Caco-2 (cell line): ENCODE data around the gene GSTA1. TPM values are rescaled to one million over a fixed set of nuclear protein-coding genes. Genes with fewer than 3 reads are reported as not detected.
A peak's percentile ranks its signal among the peaks of the same experiment; 100 is the strongest.

ENCODE experiments used
- BruUV-seq: library from RNA; stranded (reverse); fragments of 400-500 nt; replicated peaks from 2 replicates; lab custom pipeline; 2021; lab: Mats Ljungman, UMichigan
- CTCF ChIA-PET: fragments of 300-600 bp; sonication (Branson Sonifier 250); formaldehyde crosslinking; loops from one replicate; lab custom pipeline; 2022; ENCODE audit warnings: antibody characterized with exemption; lab: Charles Lee
- POLR2A ChIA-PET: fragments of 300-600 bp; sonication (Branson Sonifier 250); formaldehyde crosslinking; loops from one replicate; lab custom pipeline; 2022; ENCODE audit warnings: antibody characterized with exemption; lab: Charles Lee
- DNase-seq, 2 experiments: peaks; one replicate each; pipeline versions ENCODE4 v3.0.0 to v3.0.0-alpha.2; 2020 to 2022
- H3K27me3 ChIP-seq: replicated peaks from 2 replicates; pipeline ENCODE4 v1.6.0; 2011; ENCODE audit warnings: low read length; ENCODE audit not compliant: control insufficient read depth, insufficient read depth
- H3K36me3 ChIP-seq: 2 replicates; pipeline ENCODE4 v1.5.1; 2011; ENCODE audit warnings: low read length; ENCODE audit not compliant: control insufficient read depth, insufficient read depth
- H3K4me1 ChIP-seq: fragments of 250-450 bp; sonication (Bioruptor Pico); 2 replicates; pipeline ENCODE4 v1.5.1; 2020; ENCODE audit warnings: mild to moderate bottlenecking
- H3K4me3 ChIP-seq: 2 replicates; pipeline ENCODE4 v1.5.1; 2011; ENCODE audit warnings: low read depth, mild to moderate bottlenecking, control low read depth, low read length
- H3K9me3 ChIP-seq: fragments of 250-450 bp; sonication (Bioruptor Pico); 2 replicates; pipeline ENCODE4 v1.5.1; 2020; ENCODE audit warnings: mild to moderate bottlenecking, moderate library complexity
- H3K27ac Mint-ChIP-seq: one replicate; pipeline ENCODE4 v1.8.0; 2022; ENCODE audit warnings: mixed read lengths; ENCODE audit not compliant: unreplicated experiment
- H3K27me3 Mint-ChIP-seq: one replicate; pipeline ENCODE4 v1.8.0; 2022; ENCODE audit warnings: mixed read lengths; ENCODE audit not compliant: insufficient read depth, unreplicated experiment
- H3K36me3 Mint-ChIP-seq: one replicate; pipeline ENCODE4 v1.8.0; 2022; ENCODE audit warnings: mild to moderate bottlenecking, mixed read lengths; ENCODE audit not compliant: insufficient read depth, unreplicated experiment
- H3K4me1 Mint-ChIP-seq: one replicate; pipeline ENCODE4 v1.8.0; 2022; ENCODE audit warnings: low read depth, mixed read lengths; ENCODE audit not compliant: unreplicated experiment
- H3K4me3 Mint-ChIP-seq: one replicate; pipeline ENCODE4 v1.8.0; 2022; ENCODE audit warnings: mild to moderate bottlenecking, moderate library complexity, mixed read lengths; ENCODE audit not compliant: unreplicated experiment
- H3K9me3 Mint-ChIP-seq: one replicate; pipeline ENCODE4 v1.8.0; 2022; ENCODE audit warnings: mixed read lengths; ENCODE audit not compliant: unreplicated experiment
- intact Hi-C: fragments of 100-400 bp; cut with micrococcal nuclease; formaldehyde crosslinking; loops from one replicate; pipeline ENCODE4 v1.10.0; 2022; ENCODE audit not compliant: unreplicated experiment
- total RNA-seq: library from RNA; stranded (reverse); gene quantifications from 2 replicates; pipeline ENCODE4 v1.2.3, GENCODE V29; 2022
- TF ChIP-seq, protein P1 (sequence below), 2 experiments: fragments of 200-600 bp in 1 of 2; IDR thresholded peaks; 1 replicate in 1 of 2; 2 replicates in 1 of 2; pipeline versions ENCODE4 v1.5.1 to v1.8.0; 2011 to 2022; ENCODE audit warnings: antibody characterized with exemption in 1 of 2, control low read depth in 1 of 2, inconsistent platforms in 1 of 2, low read depth in 1 of 2, low read length in 1 of 2, mild to moderate bottlenecking in 1 of 2, moderate library complexity in 1 of 2; ENCODE audit not compliant: insufficient read depth in 1 of 2, severe bottlenecking in 1 of 2, unreplicated experiment in 1 of 2

The GSTA1 gene
- total RNA-seq, 1 experiment from 2014 or later: 11.2 TPM

DNA sequence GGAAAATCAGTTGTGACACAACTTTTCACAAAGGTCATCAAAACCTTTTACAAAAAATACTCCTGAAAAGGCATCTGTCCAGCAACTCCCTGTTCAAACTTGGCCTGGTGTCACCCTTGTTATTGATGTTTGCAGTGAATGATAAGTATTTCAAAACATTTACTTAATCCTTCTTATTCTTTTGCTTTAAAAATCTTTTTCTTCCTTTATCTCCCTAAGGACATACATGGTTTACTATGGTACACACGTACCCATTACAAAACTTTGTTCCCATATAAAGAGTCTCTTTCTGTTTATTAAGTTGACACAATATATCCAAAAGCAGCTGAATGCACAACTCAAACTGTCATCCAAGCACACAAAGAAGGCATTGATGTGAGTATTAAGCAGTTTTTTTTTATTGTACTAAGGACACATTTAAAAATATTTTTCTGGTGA lies 57.8 kb downstream of the GSTA1 start:
- Mint-ChIP-seq H3K27ac (peak overlapping the region; percentile 85), H3K9me3 (peaks cover 16% of the 10 kb centered on the region), H3K4me1 (peaks cover 34% of the 10 kb centered on the region), H3K4me3 (no peak overlapping the region), H3K36me3 (peaks cover 9% of the 10 kb centered on the region), H3K27me3 (no peaks in the 10 kb centered on the region)
- Histone ChIP-seq H3K4me1 (peaks cover 27% of the 10 kb centered on the region), H3K4me3 (no peak overlapping the region), H3K27me3 (no peaks in the 10 kb centered on the region), H3K36me3 (no peaks in the 10 kb centered on the region), H3K9me3 (no peaks in the 10 kb centered on the region; the same call in 1 of the 2 replicates)
- intact Hi-C loops: loop anchor here (1.0 kb wide), 2 partner anchors 16 to 20 kb away; no protein-coding TSS in a partner anchor
- DNase-seq: peak in 1 of 2 experiments; percentile 36
- TF ChIP-seq, protein P1, sequence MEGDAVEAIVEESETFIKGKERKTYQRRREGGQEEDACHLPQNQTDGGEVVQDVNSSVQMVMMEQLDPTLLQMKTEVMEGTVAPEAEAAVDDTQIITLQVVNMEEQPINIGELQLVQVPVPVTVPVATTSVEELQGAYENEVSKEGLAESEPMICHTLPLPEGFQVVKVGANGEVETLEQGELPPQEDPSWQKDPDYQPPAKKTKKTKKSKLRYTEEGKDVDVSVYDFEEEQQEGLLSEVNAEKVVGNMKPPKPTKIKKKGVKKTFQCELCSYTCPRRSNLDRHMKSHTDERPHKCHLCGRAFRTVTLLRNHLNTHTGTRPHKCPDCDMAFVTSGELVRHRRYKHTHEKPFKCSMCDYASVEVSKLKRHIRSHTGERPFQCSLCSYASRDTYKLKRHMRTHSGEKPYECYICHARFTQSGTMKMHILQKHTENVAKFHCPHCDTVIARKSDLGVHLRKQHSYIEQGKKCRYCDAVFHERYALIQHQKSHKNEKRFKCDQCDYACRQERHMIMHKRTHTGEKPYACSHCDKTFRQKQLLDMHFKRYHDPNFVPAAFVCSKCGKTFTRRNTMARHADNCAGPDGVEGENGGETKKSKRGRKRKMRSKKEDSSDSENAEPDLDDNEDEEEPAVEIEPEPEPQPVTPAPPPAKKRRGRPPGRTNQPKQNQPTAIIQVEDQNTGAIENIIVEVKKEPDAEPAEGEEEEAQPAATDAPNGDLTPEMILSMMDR (IDR thresholded peaks at IDR 0.05; ENCODE audit: insufficient read depth in 1 of 2, low read depth in 1 of 2, low read length in 1 of 2, severe bottlenecking in 1 of 2, unreplicated experiment in 1 of 2): no peak
- ChIA-PET POLR2A (interaction anchor here (0.9 to 1.5 kb wide), 2 partner anchors 20 to 22 kb away, joined by 3 to 5 read pairs; no protein-coding TSS in a partner anchor), CTCF (no interaction called here)
- BruUV-seq: no TSS peak

DNA sequence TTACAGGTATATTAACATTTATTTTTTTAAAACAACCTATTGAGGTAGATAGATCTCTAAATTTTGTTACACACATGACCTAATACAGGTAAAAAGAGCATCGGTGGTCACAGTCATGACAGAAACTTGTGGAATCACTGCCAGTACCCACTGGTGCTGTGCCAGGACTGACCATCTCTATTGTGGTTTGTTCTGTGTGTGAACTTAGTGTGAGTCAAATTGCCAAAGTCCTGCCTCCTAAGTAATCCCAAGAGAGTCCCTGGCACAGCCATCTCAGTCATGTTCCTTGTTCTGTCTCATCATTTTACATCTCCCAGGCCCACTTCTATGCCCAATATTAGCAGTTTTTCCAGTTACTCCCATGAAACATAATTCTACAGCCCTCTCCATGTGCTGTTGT lies 61.7 kb downstream of the GSTA1 start:
- Mint-ChIP-seq H3K4me1 (peaks cover 11% of the 10 kb centered on the region), H3K36me3 (peaks cover 3% of the 10 kb centered on the region), H3K27ac (no peak overlapping the region), H3K27me3 (no peaks in the 10 kb centered on the region), H3K9me3 (peaks cover 22% of the 10 kb centered on the region), H3K4me3 (no peak overlapping the region)
- no peaks in the 10 kb centered on the region for H3K36me3 ChIP-seq
- intact Hi-C loops: no loop called here
- peaks cover 20% of the 10 kb centered on the region for H3K4me1 ChIP-seq
- no peaks in the 10 kb centered on the region for H3K27me3 ChIP-seq
- no peak for DNase-seq
- H3K4me3 ChIP-seq: no peak overlapping the region
- POLR2A ChIA-PET: no interaction called here
- no peaks in the 10 kb centered on the region for H3K9me3 ChIP-seq
- CTCF ChIA-PET: no interaction called here
- TF ChIP-seq, protein P1 (IDR thresholded peaks at IDR 0.05; ENCODE audit: insufficient read depth in 1 of 2, low read depth in 1 of 2, low read length in 1 of 2, severe bottlenecking in 1 of 2, unreplicated experiment in 1 of 2): no peak
- no TSS peak for BruUV-seq

Other genes with a start within 250 kb of the GSTA1 start
- gene TRAM2, start 226.8 kb downstream of the GSTA1 start, total RNA-seq: 63.8 and 71.6 TPM in 2 replicates
- 39.9 and 41.9 TPM in 2 replicates for gene TMEM14A, start 132.7 kb downstream of the GSTA1 start, total RNA-seq
- 51.6 and 65.4 TPM in 2 replicates for gene GSTA2, start 40.3 kb downstream of the GSTA1 start, total RNA-seq
- not detected in 2 replicates for gene GSTA5, start 37.0 kb upstream of the GSTA1 start, total RNA-seq
- gene GSTA3, start 105.9 kb upstream of the GSTA1 start, total RNA-seq: not detected in 2 replicates
- 29.5 and 30.3 TPM in 2 replicates for gene GSTA4, start 191.5 kb upstream of the GSTA1 start, total RNA-seq